Body of pancreas (tissue), 4 donors: ENCODE results near the gene BPHL.
"Not testable (repeated sequence)": the region's sequence is repeated elsewhere in the genome, so short reads cannot be mapped to it uniquely, and the experiment has no call there.

Experiments
- POLR2A ChIP-seq, 3 donors: fragments of 450-650 bp; IDR thresholded peaks; one replicate each; pipeline ENCODE4 v1.6.1; 2016; ENCODE audit warnings: antibody characterized with exemption in 3 of 3, mild to moderate bottlenecking in 2 of 3
- TF ChIP-seq, protein P1 (sequence below), 7 experiments: fragments of 450-650 bp in 4 of 7; fragments of 200-600 bp in 3 of 7; sonication (generic) in 3 of 7; IDR thresholded peaks; one replicate each; pipeline ENCODE4 v1.5.1; 2016 to 2019; ENCODE audit warnings: antibody characterized with exemption in 7 of 7

- TF ChIP-seq, protein P1, sequence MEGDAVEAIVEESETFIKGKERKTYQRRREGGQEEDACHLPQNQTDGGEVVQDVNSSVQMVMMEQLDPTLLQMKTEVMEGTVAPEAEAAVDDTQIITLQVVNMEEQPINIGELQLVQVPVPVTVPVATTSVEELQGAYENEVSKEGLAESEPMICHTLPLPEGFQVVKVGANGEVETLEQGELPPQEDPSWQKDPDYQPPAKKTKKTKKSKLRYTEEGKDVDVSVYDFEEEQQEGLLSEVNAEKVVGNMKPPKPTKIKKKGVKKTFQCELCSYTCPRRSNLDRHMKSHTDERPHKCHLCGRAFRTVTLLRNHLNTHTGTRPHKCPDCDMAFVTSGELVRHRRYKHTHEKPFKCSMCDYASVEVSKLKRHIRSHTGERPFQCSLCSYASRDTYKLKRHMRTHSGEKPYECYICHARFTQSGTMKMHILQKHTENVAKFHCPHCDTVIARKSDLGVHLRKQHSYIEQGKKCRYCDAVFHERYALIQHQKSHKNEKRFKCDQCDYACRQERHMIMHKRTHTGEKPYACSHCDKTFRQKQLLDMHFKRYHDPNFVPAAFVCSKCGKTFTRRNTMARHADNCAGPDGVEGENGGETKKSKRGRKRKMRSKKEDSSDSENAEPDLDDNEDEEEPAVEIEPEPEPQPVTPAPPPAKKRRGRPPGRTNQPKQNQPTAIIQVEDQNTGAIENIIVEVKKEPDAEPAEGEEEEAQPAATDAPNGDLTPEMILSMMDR (IDR thresholded peaks at IDR 0.05) = not testable (repeated sequence)
- TF ChIP-seq POLR2A (IDR thresholded peaks at IDR 0.05) = not testable (repeated sequence)
Observed at GRCh38 chr6:3078952-3079351, 39.6 kb upstream of the BPHL start.
